Lower leg skin (tissue), 3 donors: Measurements from ENCODE around the gene RNGTT.

Source experiments
- CTCF ChIP-seq, 3 donors: fragments of 450-650 bp; IDR thresholded peaks; one replicate each; pipeline ENCODE4 v1.5.1; 2016; ENCODE audit warnings: antibody characterized with exemption in 3 of 3, mild to moderate bottlenecking in 3 of 3, moderate library complexity in 2 of 3
- POLR2A ChIP-seq, 2 donors: fragments of 450-650 bp; IDR thresholded peaks; one replicate each; pipeline ENCODE4 v1.6.1; 2016 to 2017; ENCODE audit warnings: antibody characterized with exemption in 2 of 2, mild to moderate bottlenecking in 1 of 2, moderate library complexity in 1 of 2

GRCh38 chr6:88895911-88896310 lies 67.5 kb downstream of the RNGTT start:
- TF ChIP-seq CTCF (IDR thresholded peaks at IDR 0.05) (no peak), POLR2A (IDR thresholded peaks at IDR 0.05) (no peak)
